GM23338 (cell line): ENCODE data around the gene MRPL20. TPM values are rescaled to one million over a fixed set of nuclear protein-coding genes. Genes with fewer than 3 reads are reported as not detected.
A peak's percentile ranks its signal among the peaks of the same experiment; 100 is the strongest.

Experiments
- ATAC-seq: fragments of 200-7000 bp; cut with Tn5 transposase; 3 replicates; pipeline ENCODE4 v1.9.1; 2020
- DNase-seq: peaks from one replicate; pipeline ENCODE4 v3.0.0-alpha.2; 2015; ENCODE audit warnings: low spot score
- H2AFZ ChIP-seq: fragments of 200-600 bp; sonication (generic); 2 replicates; pipeline ENCODE4 v1.8.0; 2016; ENCODE audit warnings: antibody characterized with exemption, mild to moderate bottlenecking, moderate library complexity
- H3F3A ChIP-seq: fragments of 200-600 bp; sonication (generic); replicated peaks from 2 replicates; pipeline ENCODE4 v1.8.0; 2017; ENCODE audit warnings: antibody characterized with exemption, mixed run types, low read depth
- H3K27ac ChIP-seq: fragments of 200-600 bp; sonication (generic); 2 replicates; pipeline ENCODE4 v1.6.1; 2016; ENCODE audit warnings: low read depth
- H3K27me3 ChIP-seq: fragments of 200-600 bp; sonication (generic); 2 replicates; pipeline ENCODE4 v1.8.0; 2016; ENCODE audit warnings: mild to moderate bottlenecking, mixed run types, moderate library complexity; ENCODE audit not compliant: insufficient read depth
- H3K36me3 ChIP-seq: fragments of 200-600 bp; sonication (generic); 2 replicates; pipeline ENCODE4 v1.8.0; 2016; ENCODE audit warnings: mild to moderate bottlenecking; ENCODE audit not compliant: insufficient read depth
- H3K4me1 ChIP-seq: fragments of 200-600 bp; sonication (generic); 2 replicates; pipeline ENCODE4 v1.8.0; 2016; ENCODE audit warnings: mild to moderate bottlenecking, moderate library complexity; ENCODE audit not compliant: insufficient read depth
- H3K4me2 ChIP-seq: fragments of 200-600 bp; sonication (generic); 2 replicates; pipeline ENCODE4 v1.7.1; 2017; ENCODE audit warnings: mixed run types
- H3K4me3 ChIP-seq: fragments of 200-600 bp; sonication (generic); 2 replicates; pipeline ENCODE4 v1.6.1; 2016; ENCODE audit warnings: mixed run types
- H3K79me2 ChIP-seq: fragments of 200-600 bp; sonication (generic); replicated peaks from 2 replicates; pipeline ENCODE4 v1.8.0; 2017; ENCODE audit warnings: mild to moderate bottlenecking; ENCODE audit not compliant: insufficient read depth
- H3K9me2 ChIP-seq: fragments of 200-600 bp; sonication (generic); 2 replicates; pipeline ENCODE4 v1.8.0; 2017; ENCODE audit not compliant: insufficient read depth
- H4K20me1 ChIP-seq: fragments of 200-600 bp; sonication (generic); replicated peaks from 2 replicates; pipeline ENCODE4 v1.8.0; 2017; ENCODE audit warnings: mild to moderate bottlenecking; ENCODE audit not compliant: insufficient read depth
- H3K27ac Mint-ChIP-seq: 2 replicates; pipeline ENCODE4 v1.8.0; 2020; ENCODE audit warnings: inconsistent platforms, mild to moderate bottlenecking, moderate library complexity, mixed read lengths
- H3K27me3 Mint-ChIP-seq: 3 replicates; pipeline ENCODE4 v1.8.0; 2022; ENCODE audit warnings: low read depth, mild to moderate bottlenecking, moderate library complexity, mixed read lengths, inconsistent platforms; ENCODE audit not compliant: insufficient read depth, poor library complexity
- H3K36me3 Mint-ChIP-seq: 3 replicates; pipeline ENCODE4 v1.8.0; 2021; ENCODE audit warnings: low read depth, mild to moderate bottlenecking, inconsistent platforms, moderate library complexity, mixed read lengths
- H3K4me1 Mint-ChIP-seq: 3 replicates; pipeline ENCODE4 v1.8.0; 2020; ENCODE audit warnings: mild to moderate bottlenecking, inconsistent platforms, mixed read lengths
- H3K4me3 Mint-ChIP-seq: 3 replicates; pipeline ENCODE4 v1.8.0; 2021; ENCODE audit warnings: moderate library complexity, mild to moderate bottlenecking, inconsistent platforms, mixed read lengths
- H3K9me3 Mint-ChIP-seq: 3 replicates; pipeline ENCODE4 v1.8.0; 2020; ENCODE audit warnings: moderate library complexity, mild to moderate bottlenecking, inconsistent platforms, mixed read lengths
- CREB1 ChIP-seq: fragments of 250-450 bp; sonication (Bioruptor Pico); IDR thresholded peaks from 2 replicates; pipeline ENCODE4 v1.5.0; 2020; ENCODE audit warnings: low read depth, mild to moderate bottlenecking, moderate library complexity
- EZH2 ChIP-seq: fragments of 200-600 bp; sonication (generic); IDR thresholded peaks from one replicate; pipeline ENCODE4 v1.8.0; 2017; ENCODE audit warnings: antibody characterized with exemption, mild to moderate bottlenecking, low read depth; ENCODE audit not compliant: unreplicated experiment
- EZH2phosphoT487 ChIP-seq: fragments of 200-600 bp; sonication (generic); IDR thresholded peaks from one replicate; pipeline ENCODE4 v1.8.1; 2018; ENCODE audit warnings: antibody characterized with exemption; ENCODE audit not compliant: unreplicated experiment
- JUNB ChIP-seq: IDR thresholded peaks from one replicate; pipeline ENCODE4 v1.6.1; 2016; ENCODE audit warnings: antibody characterized with exemption; ENCODE audit not compliant: unreplicated experiment
- NANOG ChIP-seq: IDR thresholded peaks from 2 replicates; pipeline ENCODE4 v1.6.1; 2016; ENCODE audit warnings: antibody characterized with exemption, borderline replicate concordance
- POLR2AphosphoS5 ChIP-seq: IDR thresholded peaks from 2 replicates; pipeline ENCODE4 v1.6.1; 2016; ENCODE audit warnings: antibody characterized with exemption, low read depth
- STAT1 ChIP-seq: IDR thresholded peaks from one replicate; pipeline ENCODE4 v1.6.1; 2016; ENCODE audit warnings: antibody characterized with exemption; ENCODE audit not compliant: unreplicated experiment
- ZNF114 ChIP-seq: fragments of 250-450 bp; sonication (Bioruptor Pico); IDR thresholded peaks from 2 replicates; pipeline ENCODE4 v1.5.0; 2020; ENCODE audit warnings: mild to moderate bottlenecking, moderate library complexity
- ZNF331 ChIP-seq: fragments of 250-450 bp; sonication (Bioruptor Pico); IDR thresholded peaks from 2 replicates; pipeline ENCODE4 v1.5.0; 2020; ENCODE audit warnings: low read depth, mild to moderate bottlenecking, moderate library complexity
- polyA plus RNA-seq: library from polyadenylated mRNA; unstranded; fragments of >200 nt; fragmentation: Nextera tagmentation; extraction: Ambion mirVana; gene quantifications from 2 replicates; pipeline ENCODE4 v1.2.1, GENCODE V29; 2016
- total RNA-seq: library from RNA; depleted of rRNA; stranded (reverse); fragments of >200 nt; shearing (Covaris generic); gene quantifications from 2 replicates; pipeline ENCODE4 v1.2.3, GENCODE V29; 2014
- TF ChIP-seq, protein P1 (sequence below): fragments of 250-450 bp; sonication (Bioruptor Pico); IDR thresholded peaks from 2 replicates; pipeline ENCODE4 v1.5.0; 2020; ENCODE audit warnings: mild to moderate bottlenecking, moderate library complexity

Gene MRPL20
- total and polyA plus RNA-seq, 2 experiments from 2014 or later = 173 to 319 TPM

- no peak for ATAC-seq
- peaks cover 4% of the 10 kb centered on the region; the same call in 2 of the 3 replicates for H3K36me3 Mint-ChIP-seq
- Histone ChIP-seq H3K79me2 (0 out of 2 replicates have a peak, but pooled peaks cover 2% of the 10 kb centered on the region), H3K27me3 (no peaks in the 10 kb centered on the region), H3K4me1 (peaks cover 4% of the 10 kb centered on the region; the same call in 1 of the 2 replicates), H3K4me3 (no peak overlapping the region), H3K4me2 (no peak overlapping the region), H2AFZ (no peak overlapping the region), H4K20me1 (no peaks in the 10 kb centered on the region), H3K27ac (no peak overlapping the region), H3F3A (peaks cover 14% of the 10 kb centered on the region; the same call in 1 of the 2 replicates), H3K9me2 (no peaks in the 10 kb centered on the region), H3K36me3 (no peaks in the 10 kb centered on the region)
- H3K27ac Mint-ChIP-seq = no peak overlapping the region
- no peak overlapping the region for H3K4me3 Mint-ChIP-seq
- no peak for TF ChIP-seq CREB1 (CRISPR knock-in tag)
- TF ChIP-seq, protein P1, sequence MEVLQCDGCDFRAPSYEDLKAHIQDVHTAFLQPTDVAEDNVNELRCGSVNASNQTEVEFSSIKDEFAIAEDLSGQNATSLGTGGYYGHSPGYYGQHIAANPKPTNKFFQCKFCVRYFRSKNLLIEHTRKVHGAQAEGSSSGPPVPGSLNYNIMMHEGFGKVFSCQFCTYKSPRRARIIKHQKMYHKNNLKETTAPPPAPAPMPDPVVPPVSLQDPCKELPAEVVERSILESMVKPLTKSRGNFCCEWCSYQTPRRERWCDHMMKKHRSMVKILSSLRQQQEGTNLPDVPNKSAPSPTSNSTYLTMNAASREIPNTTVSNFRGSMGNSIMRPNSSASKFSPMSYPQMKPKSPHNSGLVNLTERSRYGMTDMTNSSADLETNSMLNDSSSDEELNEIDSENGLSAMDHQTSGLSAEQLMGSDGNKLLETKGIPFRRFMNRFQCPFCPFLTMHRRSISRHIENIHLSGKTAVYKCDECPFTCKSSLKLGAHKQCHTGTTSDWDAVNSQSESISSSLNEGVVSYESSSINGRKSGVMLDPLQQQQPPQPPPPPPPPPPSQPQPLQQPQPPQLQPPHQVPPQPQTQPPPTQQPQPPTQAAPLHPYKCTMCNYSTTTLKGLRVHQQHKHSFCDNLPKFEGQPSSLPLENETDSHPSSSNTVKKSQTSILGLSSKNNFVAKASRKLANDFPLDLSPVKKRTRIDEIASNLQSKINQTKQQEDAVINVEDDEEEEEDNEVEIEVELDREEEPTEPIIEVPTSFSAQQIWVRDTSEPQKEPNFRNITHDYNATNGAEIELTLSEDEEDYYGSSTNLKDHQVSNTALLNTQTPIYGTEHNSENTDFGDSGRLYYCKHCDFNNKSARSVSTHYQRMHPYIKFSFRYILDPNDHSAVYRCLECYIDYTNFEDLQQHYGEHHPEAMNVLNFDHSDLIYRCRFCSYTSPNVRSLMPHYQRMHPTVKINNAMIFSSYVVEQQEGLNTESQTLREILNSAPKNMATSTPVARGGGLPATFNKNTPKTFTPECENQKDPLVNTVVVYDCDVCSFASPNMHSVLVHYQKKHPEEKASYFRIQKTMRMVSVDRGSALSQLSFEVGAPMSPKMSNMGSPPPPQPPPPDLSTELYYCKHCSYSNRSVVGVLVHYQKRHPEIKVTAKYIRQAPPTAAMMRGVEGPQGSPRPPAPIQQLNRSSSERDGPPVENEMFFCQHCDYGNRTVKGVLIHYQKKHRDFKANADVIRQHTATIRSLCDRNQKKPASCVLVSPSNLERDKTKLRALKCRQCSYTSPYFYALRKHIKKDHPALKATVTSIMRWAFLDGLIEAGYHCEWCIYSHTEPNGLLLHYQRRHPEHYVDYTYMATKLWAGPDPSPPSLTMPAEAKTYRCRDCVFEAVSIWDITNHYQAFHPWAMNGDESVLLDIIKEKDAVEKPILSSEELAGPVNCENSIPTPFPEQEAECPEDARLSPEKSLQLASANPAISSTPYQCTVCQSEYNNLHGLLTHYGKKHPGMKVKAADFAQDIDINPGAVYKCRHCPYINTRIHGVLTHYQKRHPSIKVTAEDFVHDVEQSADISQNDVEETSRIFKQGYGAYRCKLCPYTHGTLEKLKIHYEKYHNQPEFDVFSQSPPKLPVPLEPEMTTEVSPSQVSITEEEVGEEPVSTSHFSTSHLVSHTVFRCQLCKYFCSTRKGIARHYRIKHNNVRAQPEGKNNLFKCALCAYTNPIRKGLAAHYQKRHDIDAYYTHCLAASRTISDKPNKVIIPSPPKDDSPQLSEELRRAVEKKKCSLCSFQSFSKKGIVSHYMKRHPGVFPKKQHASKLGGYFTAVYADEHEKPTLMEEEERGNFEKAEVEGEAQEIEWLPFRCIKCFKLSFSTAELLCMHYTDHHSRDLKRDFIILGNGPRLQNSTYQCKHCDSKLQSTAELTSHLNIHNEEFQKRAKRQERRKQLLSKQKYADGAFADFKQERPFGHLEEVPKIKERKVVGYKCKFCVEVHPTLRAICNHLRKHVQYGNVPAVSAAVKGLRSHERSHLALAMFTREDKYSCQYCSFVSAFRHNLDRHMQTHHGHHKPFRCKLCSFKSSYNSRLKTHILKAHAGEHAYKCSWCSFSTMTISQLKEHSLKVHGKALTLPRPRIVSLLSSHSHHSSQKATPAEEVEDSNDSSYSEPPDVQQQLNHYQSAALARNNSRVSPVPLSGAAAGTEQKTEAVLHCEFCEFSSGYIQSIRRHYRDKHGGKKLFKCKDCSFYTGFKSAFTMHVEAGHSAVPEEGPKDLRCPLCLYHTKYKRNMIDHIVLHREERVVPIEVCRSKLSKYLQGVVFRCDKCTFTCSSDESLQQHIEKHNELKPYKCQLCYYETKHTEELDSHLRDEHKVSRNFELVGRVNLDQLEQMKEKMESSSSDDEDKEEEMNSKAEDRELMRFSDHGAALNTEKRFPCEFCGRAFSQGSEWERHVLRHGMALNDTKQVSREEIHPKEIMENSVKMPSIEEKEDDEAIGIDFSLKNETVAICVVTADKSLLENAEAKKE = no peak
- TF ChIP-seq EZH2phosphoT487 = no peak
- TF ChIP-seq ZNF331 (CRISPR knock-in tag) = no peak
- no peak for TF ChIP-seq STAT1
- no peak for TF ChIP-seq NANOG
- TF ChIP-seq POLR2AphosphoS5 = no peak
- no peak for TF ChIP-seq ZNF114 (CRISPR knock-in tag)
- TF ChIP-seq EZH2 = no peak
- TF ChIP-seq JUNB = no peak
- DNase-seq = peak; percentile 60
- H3K4me1 Mint-ChIP-seq = peaks cover 11% of the 10 kb centered on the region
- no peaks in the 10 kb centered on the region for H3K9me3 Mint-ChIP-seq
- H3K27me3 Mint-ChIP-seq = peaks cover 15% of the 10 kb centered on the region
Observed at GRCh38 chr1:1439546-1440261, 32.6 kb upstream of the MRPL20 start.
